Glutamatergic neuron (in vitro differentiated cells): ENCODE measurements around the gene ZNF574. TPM values are rescaled to one million over a fixed set of nuclear protein-coding genes. Genes with fewer than 3 reads are reported as not detected.

Experiments used
- total RNA-seq: library from RNA; stranded (reverse); fragmentation: NEBNext Ultra II Directional; extraction: Animal tissue kit (Norgen Biotek cat#: 25700); gene quantifications from one replicate; pipeline ENCODE4 v1.2.1, GENCODE V29; 2021; ENCODE audit not compliant: unreplicated experiment

Gene ZNF574
- total RNA-seq, 1 donor from 2014 or later = 24.1 TPM

Other genes starting within 250 kb of the ZNF574 start
- not detected for gene LYPD4, start 231.5 kb upstream of the ZNF574 start, total RNA-seq
- gene DMRTC2, start 231.1 kb upstream of the ZNF574 start, total RNA-seq = not detected
- 1,637 TPM for gene RPS19, start 215.9 kb upstream of the ZNF574 start, total RNA-seq
- not detected for gene CD79A, start 198.9 kb upstream of the ZNF574 start, total RNA-seq
- gene ARHGEF1, start 193.0 kb upstream of the ZNF574 start, total RNA-seq = 78.7 TPM
- 1.6 TPM for gene ERFL, start 147.7 kb upstream of the ZNF574 start, total RNA-seq
- 139 TPM for gene RABAC1, start 116.8 kb upstream of the ZNF574 start, total RNA-seq
- 650 TPM for gene ATP1A3, start 81.9 kb upstream of the ZNF574 start, total RNA-seq
- gene GRIK5, start 6.0 kb upstream of the ZNF574 start, total RNA-seq = 79.1 TPM
- 53.4 TPM for gene POU2F2, start 56.3 kb downstream of the ZNF574 start, total RNA-seq
- gene DEDD2, start 141.5 kb downstream of the ZNF574 start, total RNA-seq = 30.7 TPM
- 12.0 TPM for gene ZNF526, start 144.1 kb downstream of the ZNF574 start, total RNA-seq
- gene GSK3A, start 166.4 kb downstream of the ZNF574 start, total RNA-seq = 83.2 TPM
- 28.0 TPM for gene ERF, start 179.0 kb downstream of the ZNF574 start, total RNA-seq
- gene CIC, start 193.1 kb downstream of the ZNF574 start, total RNA-seq = 150 TPM
- gene PRR19, start 226.0 kb downstream of the ZNF574 start, total RNA-seq = 1.6 TPM
- 199 TPM for gene PAFAH1B3, start 226.5 kb downstream of the ZNF574 start, total RNA-seq
- gene TMEM145, start 237.1 kb downstream of the ZNF574 start, total RNA-seq = 24.7 TPM
- gene MEGF8, start 249.5 kb downstream of the ZNF574 start, total RNA-seq = 72.8 TPM